H1 (cell line): ENCODE measurements around the gene CLEC10A. TPM values are rescaled to one million over a fixed set of nuclear protein-coding genes. Genes with fewer than 3 reads are reported as not detected.

Source experiments
- BRCA1 ChIP-seq: IDR thresholded peaks from 2 replicates; pipeline ENCODE4 v1.6.1; 2012; ENCODE audit warnings: low read depth, low read length, improper control_type of control experiment
- CHD7 ChIP-seq: fragments of 300-600 bp; sonication (generic); IDR thresholded peaks from 2 replicates; pipeline ENCODE4 v1.7.1; 2012; ENCODE audit warnings: low read length, moderate library complexity, mild to moderate bottlenecking, inconsistent platforms; ENCODE audit not compliant: insufficient replicate concordance
- KDM4A ChIP-seq: IDR thresholded peaks from one replicate; pipeline ENCODE4 v1.7.1; 2012; ENCODE audit warnings: low read depth, mild to moderate bottlenecking, moderate library complexity, low read length, inconsistent platforms; ENCODE audit not compliant: severe bottlenecking
- MAX ChIP-seq: IDR thresholded peaks from 2 replicates; pipeline ENCODE4 v1.6.1; 2012; ENCODE audit warnings: inconsistent platforms
- RNF2 ChIP-seq: fragments of 200-900, 300-1000 bp; sonication (generic); IDR thresholded peaks from 2 replicates; pipeline ENCODE4 v1.7.1; 2016; ENCODE audit warnings: borderline replicate concordance, low read depth, mild to moderate bottlenecking, antibody characterized with exemption, low read length; ENCODE audit not compliant: poor library complexity, severe bottlenecking; ENCODE audit errors: missing control alignments
- SAP30 ChIP-seq: fragments of 300-600 bp; sonication (generic); IDR thresholded peaks from 2 replicates; pipeline ENCODE4 v1.7.1; 2012; ENCODE audit warnings: low read length, moderate library complexity, mild to moderate bottlenecking, inconsistent platforms; ENCODE audit not compliant: insufficient read depth, insufficient replicate concordance
- SIRT6 ChIP-seq: IDR thresholded peaks from one replicate; pipeline ENCODE4 v1.7.1; 2012; ENCODE audit warnings: low read length, inconsistent platforms
- polyA plus RNA-seq, 7 experiments: library from polyadenylated mRNA; depleted of rRNA in 3 of 7; stranded (reverse) in 5 of 7; unstranded in 2 of 7; fragments of >200 nt in 5 of 7; fragments of 200-250 nt in 2 of 7; gene quantifications; 1 replicate in 5 of 7; 2 replicates in 1 of 7; 4 replicates in 1 of 7; pipeline versions ENCODE4 v1.2.1 to v1.2.3, GENCODE V29; 2011 to 2013; ENCODE audit warnings: missing spikeins in 2 of 7, mixed read lengths in 2 of 7
- total RNA-seq: library from RNA; stranded (reverse); fragmentation: NEBNext Ultra II Directional; extraction: Animal tissue kit (Norgen Biotek cat#: 25700); gene quantifications from 2 replicates; pipeline ENCODE4 v1.2.1, GENCODE V29; 2021

Gene CLEC10A
- total and polyA plus RNA-seq, 2 of the 8 experiments (the other 6 are each of a cell fraction or from before 2014, with no cell fraction given): not detected

- TF ChIP-seq SAP30: no peak
- TF ChIP-seq BRCA1: no peak
- no peak for TF ChIP-seq KDM4A
- no peak for TF ChIP-seq RNF2
- TF ChIP-seq CHD7: no peak
- no peak for TF ChIP-seq MAX
- TF ChIP-seq SIRT6: no peak
Observed at GRCh38 chr17:7027335-7027734, 52.7 kb downstream of the CLEC10A start (continued).
